Right renal cortex interstitium (tissue), 3 donors: Measurements from ENCODE around the gene CHMP1A. TPM values are rescaled to one million over a fixed set of nuclear protein-coding genes. Genes with fewer than 3 reads are reported as not detected.

Experiments used
- DNase-seq, 3 donors: peaks; one replicate each; pipeline ENCODE4 v3.0.0-alpha.2; 2013; ENCODE audit warnings: low read depth in 3 of 3, low spot score in 2 of 3
- polyA plus RNA-seq, 3 donors: library from polyadenylated mRNA; unstranded; fragments of 120-200 nt; gene quantifications; one replicate each; pipeline ENCODE4 v1.2.1, GENCODE V29; 2013; ENCODE audit not compliant: insufficient read length in 3 of 3

CHMP1A gene
- polyA plus RNA-seq, 3 donors, result 62.0 to 74.0 (median 70.2) TPM

- DNase-seq, result no peak
These were observed 27.5 kb downstream of the CHMP1A start for GRCh38 chr16:89629827-89630610.

GRCh38 chr16:89624777-89625761 is 32.4 kb downstream of the CHMP1A start:
- DNase-seq, result no peak

GRCh38 chr16:89623511-89624261 is 33.8 kb downstream of the CHMP1A start:
- DNase-seq, result no peak

- no peak for DNase-seq
These were observed 35.7 kb downstream of the CHMP1A start for GRCh38 chr16:89621698-89622409.

- DNase-seq, result no peak
These were observed 36.3 kb downstream of the CHMP1A start for GRCh38 chr16:89621136-89621697.

GRCh38 chr16:89620406-89620841 is 37.1 kb downstream of the CHMP1A start:
- DNase-seq, result no peak

- no peak for DNase-seq
These were observed 37.7 kb downstream of the CHMP1A start for GRCh38 chr16:89619840-89620239.

- DNase-seq, result no peak
These were observed 39.2 kb downstream of the CHMP1A start for GRCh38 chr16:89618109-89618998.

GRCh38 chr16:89617036-89617435 is 40.5 kb downstream of the CHMP1A start:
- DNase-seq, result no peak

- DNase-seq, result no peak
These were observed 40.9 kb downstream of the CHMP1A start for GRCh38 chr16:89616623-89617022.

GRCh38 chr16:89615596-89616090 is 41.9 kb downstream of the CHMP1A start:
- DNase-seq, result no peak

- no peak for DNase-seq
These were observed 42.3 kb downstream of the CHMP1A start for GRCh38 chr16:89615176-89615575.

GRCh38 chr16:89613954-89614459 is 43.5 kb downstream of the CHMP1A start:
- no peak for DNase-seq

- DNase-seq, result peak in 1 of 3 donors; percentile 37
These were observed 44.1 kb downstream of the CHMP1A start, which contains the start of gene DPEP1 for GRCh38 chr16:89613231-89613953. Gene DPEP1 (plus strand): TSS chr16:89613642. CDS start chr16:89630411, 16,769 bp downstream.

GRCh38 chr16:89612415-89613166 is 44.9 kb downstream of the CHMP1A start:
- DNase-seq, result no peak

GRCh38 chr16:89610108-89610453 is 47.4 kb downstream of the CHMP1A start:
- DNase-seq, result no peak
